Naive thymus-derived CD4-positive, alpha-beta T cell (primary cell): ENCODE measurements around the gene TMEM132D. TPM values are rescaled to one million over a fixed set of nuclear protein-coding genes. Genes with fewer than 3 reads are reported as not detected.
"Not testable (repeated sequence)": the region's sequence is repeated elsewhere in the genome, so short reads cannot be mapped to it uniquely, and the experiment has no call there.

ENCODE experiments used
- ATAC-seq: fragments of 150-1000 bp; cut with Tn5 transposase; 2 replicates; pipeline ENCODE4 v1.10.0; 2021; ENCODE audit warnings: mild to moderate bottlenecking, moderate library complexity
- CTCF ChIA-PET: fragments of 350-600 bp; sonication (Branson Sonifier 250); formaldehyde crosslinking; loops from one replicate; lab custom pipeline; 2021; ENCODE audit warnings: antibody characterized with exemption; lab: Charles Lee
- POLR2A ChIA-PET: fragments of 350-600 bp; sonication (Branson Sonifier 250); formaldehyde crosslinking; loops from one replicate; lab custom pipeline; 2021; ENCODE audit warnings: antibody characterized with exemption, inconsistent platforms; lab: Charles Lee
- DNase-seq, 9 donors: peaks; one replicate each; pipeline versions ENCODE4 v3.0.0 to v3.0.0-alpha.2; 2020 to 2022; ENCODE audit warnings: mixed read lengths in 1 of 9
- H3K27ac ChIP-seq: one replicate; pipeline ENCODE4 v1.7.0; 2013; ENCODE audit warnings: mild to moderate bottlenecking, low read depth, low read length, moderate library complexity
- H3K27me3 ChIP-seq, 2 donors: one replicate each; pipeline ENCODE4 v1.7.0; 2013; ENCODE audit warnings: low read length in 2 of 2, mild to moderate bottlenecking in 2 of 2, moderate library complexity in 2 of 2; ENCODE audit not compliant: control insufficient read depth in 2 of 2, insufficient read depth in 2 of 2
- H3K36me3 ChIP-seq, 3 experiments: 1 replicate in 2 of 3; 2 replicates in 1 of 3; pipeline ENCODE4 v1.7.0; 2013; ENCODE audit warnings: low read length in 3 of 3, mild to moderate bottlenecking in 3 of 3, moderate library complexity in 1 of 3; ENCODE audit not compliant: insufficient read depth in 3 of 3, control insufficient read depth in 2 of 3
- H3K4me1 ChIP-seq, 2 donors: one replicate each; pipeline ENCODE4 v1.7.0; 2013; ENCODE audit warnings: low read length in 2 of 2, mild to moderate bottlenecking in 2 of 2, moderate library complexity in 1 of 2; ENCODE audit not compliant: control insufficient read depth in 2 of 2, insufficient read depth in 2 of 2
- H3K4me3 ChIP-seq: 2 replicates; pipeline ENCODE4 v1.7.0; 2013; ENCODE audit warnings: mild to moderate bottlenecking, low read length
- H3K9me3 ChIP-seq, 3 experiments: 1 replicate in 2 of 3; 2 replicates in 1 of 3; pipeline ENCODE4 v1.7.0; 2013; ENCODE audit warnings: low read length in 3 of 3; ENCODE audit not compliant: control insufficient read depth in 2 of 3
- H3K27ac Mint-ChIP-seq, 9 donors: one replicate each; pipeline ENCODE4 v1.8.0; 2020 to 2022; ENCODE audit warnings: mixed read lengths in 9 of 9, mild to moderate bottlenecking in 8 of 9, moderate library complexity in 5 of 9, inconsistent platforms in 2 of 9
- H3K27me3 Mint-ChIP-seq, 5 donors: one replicate each; pipeline ENCODE4 v1.8.0; 2021 to 2022; ENCODE audit warnings: mixed read lengths in 5 of 5, mild to moderate bottlenecking in 1 of 5
- H3K36me3 Mint-ChIP-seq, 5 donors: one replicate each; pipeline ENCODE4 v1.8.0; 2020 to 2022; ENCODE audit warnings: mixed read lengths in 5 of 5, mild to moderate bottlenecking in 3 of 5, inconsistent platforms in 1 of 5
- H3K4me1 Mint-ChIP-seq, 7 donors: one replicate each; pipeline ENCODE4 v1.8.0; 2020 to 2022; ENCODE audit warnings: mixed read lengths in 7 of 7, mild to moderate bottlenecking in 3 of 7, inconsistent platforms in 1 of 7
- H3K4me3 Mint-ChIP-seq, 10 donors: one replicate each; pipeline ENCODE4 v1.8.0; 2020 to 2022; ENCODE audit warnings: mild to moderate bottlenecking in 10 of 10, mixed read lengths in 10 of 10, moderate library complexity in 6 of 10, inconsistent platforms in 2 of 10
- H3K9me3 Mint-ChIP-seq, 11 donors: one replicate each; pipeline ENCODE4 v1.8.0; 2020 to 2022; ENCODE audit warnings: mixed read lengths in 11 of 11, mild to moderate bottlenecking in 4 of 11, inconsistent platforms in 1 of 11, moderate library complexity in 1 of 11
- intact Hi-C, 2 donors: fragments of 100-400 bp; cut with micrococcal nuclease; formaldehyde crosslinking; loops; one replicate each; pipeline ENCODE4 v1.15.1; 2023
- polyA plus RNA-seq, 2 donors: library from polyadenylated mRNA; unstranded; fragments of 300-500 nt; fragmentation: Illumina TruSeq; gene quantifications; one replicate each; pipeline ENCODE4 v1.2.3, GENCODE V29; 2021
- total RNA-seq, 6 experiments: library from RNA in 5 of 6; stranded (reverse) in 5 of 6; gene quantifications; 1 replicate in 5 of 6; 2 replicates in 1 of 6; pipeline ENCODE4 v1.2.3 and lab custom pipeline; 2021 to 2026

The TMEM132D gene
- total and polyA plus RNA-seq, 7 experiments from 2014 or later, result not detected

DNA sequence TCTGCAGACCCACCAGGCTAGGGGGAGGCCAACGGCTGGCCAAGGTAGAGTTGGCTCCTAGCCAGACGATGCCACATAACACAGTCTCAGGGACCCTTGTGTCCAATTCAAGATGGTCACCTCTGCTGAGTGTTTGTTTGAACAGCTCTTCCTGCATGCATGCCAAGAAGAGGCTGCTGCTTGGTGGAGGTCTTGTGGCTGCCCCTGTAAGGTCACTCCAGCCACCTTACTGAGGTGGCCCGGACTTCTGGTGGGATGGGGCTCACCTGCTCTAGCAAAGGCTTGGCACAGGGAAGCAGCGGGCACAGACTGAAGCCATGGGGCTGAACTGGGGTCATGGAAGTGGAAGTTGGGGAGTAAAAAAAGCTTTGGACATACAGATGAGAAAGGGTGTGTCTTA is 840.2 kb downstream of the TMEM132D start:
- no peaks in the 10 kb centered on the region for H3K4me1 ChIP-seq
- intact Hi-C loops, result no loop called here
- ChIA-PET POLR2A (no interaction called here), CTCF (no interaction called here)
- DNase-seq (no peak), ATAC-seq (no peak)
- H3K4me3 ChIP-seq, result no peak overlapping the region
- Mint-ChIP-seq H3K9me3 (peaks cover 0 to 11% (median 4%) of the 10 kb centered on the region in 11 donors), H3K4me1 (no peaks in the 10 kb centered on the region), H3K4me3 (no peak overlapping the region), H3K36me3 (no peaks in the 10 kb centered on the region), H3K27me3 (peaks cover 0 to 12% (median 5%) of the 10 kb centered on the region in 5 donors), H3K27ac (no peak overlapping the region)
- no peak overlapping the region for H3K27ac ChIP-seq
- no peaks in the 10 kb centered on the region for H3K27me3 ChIP-seq
- no peaks in the 10 kb centered on the region for H3K9me3 ChIP-seq
- no peaks in the 10 kb centered on the region for H3K36me3 ChIP-seq

GRCh38 chr12:129053232-129053631 is 850.6 kb downstream of the TMEM132D start:
- Mint-ChIP-seq H3K9me3 (peaks cover 0 to 15% (median 3%) of the 10 kb centered on the region in 11 donors), H3K27ac (no peak overlapping the region), H3K27me3 (peaks cover 0 to 4% (median 0%) of the 10 kb centered on the region in 5 donors), H3K4me1 (no peaks in the 10 kb centered on the region), H3K4me3 (no peak overlapping the region), H3K36me3 (no peaks in the 10 kb centered on the region)
- intact Hi-C loops, result no loop called here
- ATAC-seq (no peak), DNase-seq (no peak)
- ChIA-PET CTCF (no interaction called here), POLR2A (no interaction called here)
- H3K4me1 ChIP-seq, result no peaks in the 10 kb centered on the region
- no peak overlapping the region for H3K4me3 ChIP-seq
- H3K27me3 ChIP-seq, result no peaks in the 10 kb centered on the region
- H3K27ac ChIP-seq, result no peak overlapping the region
- no peaks in the 10 kb centered on the region for H3K36me3 ChIP-seq
- H3K9me3 ChIP-seq, result no peaks in the 10 kb centered on the region

DNA sequence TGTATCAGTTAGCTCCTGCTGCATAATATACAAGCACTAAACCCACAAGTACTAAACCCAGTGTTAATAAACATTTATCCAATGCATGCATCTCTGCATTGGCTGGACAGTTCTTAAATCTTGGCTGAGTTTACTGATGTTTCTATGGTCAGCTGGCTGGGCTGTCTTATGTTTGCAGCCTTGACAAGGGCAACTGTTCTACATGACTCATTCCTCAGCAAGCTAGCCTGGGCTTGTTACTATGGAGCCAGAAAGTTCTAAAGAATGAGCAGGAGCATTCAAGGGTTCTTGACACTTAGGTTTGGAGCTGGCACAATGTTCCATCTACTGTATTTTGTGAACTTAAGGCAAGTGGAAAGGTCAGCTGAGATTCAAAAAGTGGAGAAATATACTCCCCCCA is 851.5 kb downstream of the TMEM132D start:
- DNase-seq, result no peak
- Mint-ChIP-seq H3K4me3 (no peak overlapping the region), H3K9me3 (peaks cover 0 to 15% (median 1%) of the 10 kb centered on the region in 11 donors), H3K36me3 (no peaks in the 10 kb centered on the region), H3K27ac (no peak overlapping the region), H3K4me1 (no peaks in the 10 kb centered on the region), H3K27me3 (peaks cover 0 to 4% (median 0%) of the 10 kb centered on the region in 5 donors)
- ChIA-PET CTCF (no interaction called here), POLR2A (no interaction called here)
- no peaks in the 10 kb centered on the region for H3K9me3 ChIP-seq
- intact Hi-C loops, result no loop called here
- H3K4me1 ChIP-seq, result no peaks in the 10 kb centered on the region
- H3K27me3 ChIP-seq, result no peaks in the 10 kb centered on the region
- H3K4me3 ChIP-seq, result no peak overlapping the region
- H3K36me3 ChIP-seq, result no peaks in the 10 kb centered on the region
- no peak for ATAC-seq
- no peak overlapping the region for H3K27ac ChIP-seq

DNA sequence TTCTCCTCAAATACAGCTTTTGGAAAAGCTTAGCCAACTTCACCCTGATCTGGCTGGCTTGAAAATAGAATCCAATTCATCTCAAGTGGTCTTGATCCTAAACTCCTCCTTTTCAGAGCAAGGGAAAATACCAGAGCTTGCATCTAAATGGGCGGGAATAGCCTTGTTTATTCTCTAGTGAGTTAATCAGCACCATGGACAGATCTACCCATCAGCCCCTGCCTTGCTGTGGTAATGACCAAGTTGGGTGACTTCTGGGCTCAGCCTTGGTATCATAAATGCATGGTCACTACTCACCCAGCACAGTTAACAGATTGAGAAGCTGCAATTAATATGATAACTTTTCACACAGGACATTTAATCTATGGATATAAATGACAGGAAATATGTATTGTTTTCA is 853.9 kb downstream of the TMEM132D start:
- ATAC-seq, result no peak
- POLR2A ChIA-PET, result no interaction called here
- CTCF ChIA-PET, result no interaction called here
- Mint-ChIP-seq H3K4me1 (no peaks in the 10 kb centered on the region), H3K36me3 (no peaks in the 10 kb centered on the region), H3K9me3 (peaks cover 0 to 11% (median 3%) of the 10 kb centered on the region in 11 donors), H3K4me3 (no peak overlapping the region), H3K27me3 (peaks cover 0 to 9% (median 0%) of the 10 kb centered on the region in 5 donors), H3K27ac (no peak overlapping the region)
- DNase-seq, result no peak
- Histone ChIP-seq H3K27ac (no peak overlapping the region), H3K4me1 (no peaks in the 10 kb centered on the region), H3K36me3 (no peaks in the 10 kb centered on the region), H3K4me3 (no peak overlapping the region), H3K27me3 (no peaks in the 10 kb centered on the region), H3K9me3 (no peaks in the 10 kb centered on the region)
- intact Hi-C loops, result no loop called here

DNA sequence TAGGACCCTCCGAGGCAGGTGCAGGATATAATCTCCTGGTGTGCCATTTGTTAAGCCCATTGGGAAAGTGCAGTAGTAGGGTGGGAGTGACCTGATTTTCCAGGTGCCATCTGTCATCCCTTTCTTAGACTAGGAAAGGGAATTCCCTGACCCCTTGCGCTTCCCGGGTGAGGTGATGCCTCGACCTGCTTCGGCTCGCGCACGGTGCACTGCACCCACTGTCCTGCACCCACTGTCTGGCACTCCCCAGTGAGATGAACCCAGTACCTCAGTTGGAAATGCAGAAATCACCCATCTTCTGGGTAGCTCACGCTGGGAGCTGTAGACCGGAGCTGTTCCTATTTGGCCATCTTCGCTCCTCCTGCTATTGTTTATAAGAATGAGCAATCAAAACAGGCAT is 860.5 kb downstream of the TMEM132D start:
- H3K4me1 ChIP-seq, H3K27ac Mint-ChIP-seq, H3K27ac ChIP-seq, H3K36me3 Mint-ChIP-seq, intact Hi-C loops, H3K9me3 ChIP-seq, H3K4me1 Mint-ChIP-seq, H3K4me3 Mint-ChIP-seq, DNase-seq, H3K27me3 ChIP-seq, H3K36me3 ChIP-seq, CTCF ChIA-PET, ATAC-seq, H3K9me3 Mint-ChIP-seq, H3K4me3 ChIP-seq, POLR2A ChIA-PET, H3K27me3 Mint-ChIP-seq: not testable (repeated sequence)

DNA sequence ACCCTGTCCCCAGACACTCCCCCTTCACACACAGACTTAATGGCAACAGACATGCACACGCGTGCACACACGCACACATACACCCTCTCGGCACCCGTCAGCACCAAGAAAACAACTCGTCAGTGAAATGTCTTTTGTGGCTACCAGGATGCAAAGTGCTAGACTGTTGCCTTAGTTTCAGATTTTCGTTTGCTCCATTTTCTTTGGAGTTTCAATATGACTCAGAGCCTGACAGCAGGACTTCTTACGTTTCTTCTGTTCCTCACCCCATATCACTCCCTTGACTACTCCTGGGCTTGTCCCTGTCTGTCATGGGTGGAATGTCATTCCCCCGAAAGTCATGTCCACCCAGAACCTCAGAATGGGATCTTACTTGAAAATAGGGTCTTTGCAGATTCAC is 867.7 kb downstream of the TMEM132D start:
- Histone ChIP-seq H3K36me3 (no peaks in the 10 kb centered on the region), H3K4me1 (no peaks in the 10 kb centered on the region), H3K27me3 (no peaks in the 10 kb centered on the region), H3K9me3 (no peaks in the 10 kb centered on the region), H3K4me3 (no peak overlapping the region), H3K27ac (no peak overlapping the region)
- POLR2A ChIA-PET, result no interaction called here
- Mint-ChIP-seq H3K9me3 (peaks cover 0 to 20% (median 6%) of the 10 kb centered on the region in 11 donors), H3K27ac (no peak overlapping the region), H3K4me1 (no peaks in the 10 kb centered on the region), H3K36me3 (peaks cover 0 to 5% (median 0%) of the 10 kb centered on the region in 5 donors), H3K27me3 (peaks cover 0 to 7% (median 0%) of the 10 kb centered on the region in 5 donors), H3K4me3 (no peak overlapping the region)
- CTCF ChIA-PET, result no interaction called here
- intact Hi-C loops, result no loop called here
- DNase-seq (no peak), ATAC-seq (no peak)

DNA sequence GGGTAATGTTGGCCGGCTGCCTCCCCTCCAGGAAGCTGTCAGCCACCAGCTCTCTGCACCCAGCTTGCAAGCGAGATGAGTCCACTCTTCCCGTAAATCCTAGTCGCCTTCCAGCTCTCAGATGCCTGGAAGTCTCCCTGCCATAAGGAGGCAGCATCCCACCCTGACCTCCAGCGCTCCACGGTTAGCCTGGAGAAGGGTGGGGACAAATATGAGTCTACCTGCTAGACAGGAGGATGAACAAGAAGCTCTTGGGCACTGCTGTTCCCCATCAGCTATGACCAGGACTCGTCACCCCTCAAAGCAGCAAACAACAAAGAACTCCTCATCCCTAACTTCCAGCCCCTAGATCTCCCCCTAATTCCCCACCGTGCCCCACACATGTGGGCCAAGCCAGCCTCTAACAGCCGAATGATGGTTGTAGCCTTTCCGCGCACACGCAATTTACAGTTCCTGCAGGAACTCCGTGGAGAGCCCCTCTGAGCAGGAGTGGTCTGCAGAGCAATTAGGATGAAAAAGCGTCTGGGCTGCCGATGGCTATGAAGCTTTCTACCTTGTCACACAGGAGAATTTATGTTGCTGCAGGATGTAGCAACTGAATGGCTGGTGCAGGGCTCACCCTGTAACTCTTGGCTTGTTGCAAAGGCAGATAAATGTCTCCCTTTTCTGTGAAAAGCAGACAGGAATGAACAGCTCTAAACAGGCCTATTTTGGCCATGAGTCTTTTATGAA is 869.1 kb downstream of the TMEM132D start:
- Mint-ChIP-seq H3K4me1 (no peaks in the 10 kb centered on the region), H3K27ac (no peak overlapping the region), H3K36me3 (peaks cover 0 to 5% (median 0%) of the 10 kb centered on the region in 5 donors), H3K4me3 (no peak overlapping the region), H3K9me3 (peaks cover 0 to 20% (median 6%) of the 10 kb centered on the region in 11 donors), H3K27me3 (peaks cover 0 to 7% (median 0%) of the 10 kb centered on the region in 5 donors)
- POLR2A ChIA-PET, result no interaction called here
- H3K9me3 ChIP-seq, result no peaks in the 10 kb centered on the region
- no peak for ATAC-seq
- no peaks in the 10 kb centered on the region for H3K4me1 ChIP-seq
- no peak overlapping the region for H3K4me3 ChIP-seq
- no peak for DNase-seq
- CTCF ChIA-PET, result interaction anchor here (0.6 kb wide), 1 partner anchor 319 kb away, joined by 4 read pairs; no protein-coding TSS in a partner anchor
- H3K36me3 ChIP-seq, result no peaks in the 10 kb centered on the region
- no peaks in the 10 kb centered on the region for H3K27me3 ChIP-seq
- H3K27ac ChIP-seq, result no peak overlapping the region
- intact Hi-C loops, result no loop called here
